Osteoblast (primary cell): ENCODE measurements around the gene PTGER4. TPM values are rescaled to one million over a fixed set of nuclear protein-coding genes. Genes with fewer than 3 reads are reported as not detected.
A peak's percentile ranks its signal among the peaks of the same experiment; 100 is the strongest.
"Not testable (repeated sequence)": the region's sequence is repeated elsewhere in the genome, so short reads cannot be mapped to it uniquely, and the experiment has no call there.

Experiments used
- DNase-seq: peaks from one replicate; pipeline ENCODE4 v3.0.0; 2011; ENCODE audit warnings: low spot score, mixed read lengths; ENCODE audit not compliant: insufficient read length; ENCODE audit errors: missing footprints
- H2AFZ ChIP-seq: 2 replicates; pipeline ENCODE4 v1.6.0; 2011; ENCODE audit warnings: mild to moderate bottlenecking, low read length
- H3K27ac ChIP-seq: 2 replicates; pipeline ENCODE4 v1.5.1; 2011; ENCODE audit warnings: mild to moderate bottlenecking, low read depth, low read length, moderate library complexity
- H3K27me3 ChIP-seq: 2 replicates; pipeline ENCODE4 v1.6.0; 2012; ENCODE audit warnings: mild to moderate bottlenecking, control low read depth, inconsistent platforms, low read length, moderate library complexity; ENCODE audit not compliant: insufficient read depth
- H3K36me3 ChIP-seq: 2 replicates; pipeline ENCODE4 v1.5.1; 2011; ENCODE audit warnings: mild to moderate bottlenecking, low read length, control low read depth, moderate library complexity; ENCODE audit not compliant: insufficient read depth
- H3K4me1 ChIP-seq: 2 replicates; pipeline ENCODE4 v1.5.1; 2011; ENCODE audit warnings: mild to moderate bottlenecking, low read length, control low read depth, moderate library complexity; ENCODE audit not compliant: insufficient read depth
- H3K4me2 ChIP-seq: 2 replicates; pipeline ENCODE4 v1.6.0; 2011; ENCODE audit warnings: mild to moderate bottlenecking, low read length; ENCODE audit not compliant: insufficient read depth
- H3K4me3 ChIP-seq: fragments of 200-600 bp; sonication (generic); 3 replicates; pipeline ENCODE4 v1.5.1; 2012; ENCODE audit warnings: mild to moderate bottlenecking, low read length, inconsistent platforms; ENCODE audit not compliant: insufficient read depth
- H3K79me2 ChIP-seq: 2 replicates; pipeline ENCODE4 v1.6.0; 2012; ENCODE audit warnings: mild to moderate bottlenecking, low read length, control low read depth, inconsistent platforms; ENCODE audit not compliant: insufficient read depth
- H3K9me3 ChIP-seq: 2 replicates; pipeline ENCODE4 v1.5.1; 2011; ENCODE audit warnings: low read depth, low read length, control low read depth
- H4K20me1 ChIP-seq: 2 replicates; pipeline ENCODE4 v1.6.0; 2012; ENCODE audit warnings: mild to moderate bottlenecking, low read length, control low read depth; ENCODE audit not compliant: insufficient read depth
- total RNA-seq: library from RNA; depleted of rRNA; stranded (reverse); fragments of >200 nt; gene quantifications from 2 replicates; pipeline ENCODE4 v1.2.3, GENCODE V29; 2012
- TF ChIP-seq, protein P1 (sequence below): IDR thresholded peaks from 2 replicates; pipeline ENCODE4 v1.5.1; 2011; ENCODE audit warnings: mild to moderate bottlenecking, low read depth, low read length, moderate library complexity; ENCODE audit errors: extremely low read depth

Gene PTGER4
- total RNA-seq, 1 donor: 15.2 TPM

DNA sequence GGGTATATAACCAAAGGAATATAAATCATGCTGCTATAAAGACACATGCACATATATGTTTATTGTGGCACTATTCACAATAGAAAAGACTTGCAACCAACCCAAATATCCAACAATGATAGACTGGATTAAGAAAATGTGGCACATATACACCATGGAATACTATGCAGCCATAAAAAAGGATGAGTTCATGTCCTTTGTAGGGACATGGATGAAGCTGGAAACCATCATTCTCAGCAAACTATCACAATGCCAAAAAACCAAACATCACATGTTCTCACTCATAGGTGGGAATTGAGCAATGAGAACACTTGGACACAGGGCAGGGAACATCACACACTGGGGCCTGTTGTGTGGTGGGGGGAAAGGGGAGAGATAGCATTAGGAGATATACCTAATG is 30.9 kb downstream of the PTGER4 start:
- H3K79me2 ChIP-seq, DNase-seq, H4K20me1 ChIP-seq, H3K27me3 ChIP-seq, H3K4me1 ChIP-seq, H3K4me3 ChIP-seq, H3K36me3 ChIP-seq, H3K4me2 ChIP-seq, H3K27ac ChIP-seq, H3K9me3 ChIP-seq, H2AFZ ChIP-seq: not testable (repeated sequence)

DNA sequence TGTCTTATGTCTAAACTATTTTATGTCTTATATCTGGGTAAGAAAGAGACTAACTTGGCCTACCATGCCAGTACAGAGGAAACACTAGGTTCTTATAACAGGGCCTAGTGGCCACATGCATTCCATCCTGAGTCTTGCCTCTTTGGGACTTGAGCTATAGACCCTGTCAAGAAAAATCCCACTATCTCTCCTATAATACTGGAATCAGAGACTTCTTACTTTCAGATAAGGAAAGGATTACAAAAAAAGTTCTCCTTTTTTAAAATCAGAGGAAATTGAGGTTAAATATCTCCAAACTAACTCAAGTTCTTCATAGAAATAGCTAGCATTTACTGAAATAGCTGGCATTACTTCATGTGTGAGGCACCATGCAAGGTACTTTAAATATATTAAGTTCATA is 34.3 kb downstream of the PTGER4 start:
- H3K27ac ChIP-seq: no peak overlapping the region
- no peaks in the 10 kb centered on the region for H3K27me3 ChIP-seq
- H3K9me3 ChIP-seq: no peaks in the 10 kb centered on the region
- H3K79me2 ChIP-seq: no peaks in the 10 kb centered on the region
- no peak overlapping the region for H3K4me3 ChIP-seq
- no peaks in the 10 kb centered on the region for H3K36me3 ChIP-seq
- no peak overlapping the region for H2AFZ ChIP-seq
- TF ChIP-seq, protein P1, sequence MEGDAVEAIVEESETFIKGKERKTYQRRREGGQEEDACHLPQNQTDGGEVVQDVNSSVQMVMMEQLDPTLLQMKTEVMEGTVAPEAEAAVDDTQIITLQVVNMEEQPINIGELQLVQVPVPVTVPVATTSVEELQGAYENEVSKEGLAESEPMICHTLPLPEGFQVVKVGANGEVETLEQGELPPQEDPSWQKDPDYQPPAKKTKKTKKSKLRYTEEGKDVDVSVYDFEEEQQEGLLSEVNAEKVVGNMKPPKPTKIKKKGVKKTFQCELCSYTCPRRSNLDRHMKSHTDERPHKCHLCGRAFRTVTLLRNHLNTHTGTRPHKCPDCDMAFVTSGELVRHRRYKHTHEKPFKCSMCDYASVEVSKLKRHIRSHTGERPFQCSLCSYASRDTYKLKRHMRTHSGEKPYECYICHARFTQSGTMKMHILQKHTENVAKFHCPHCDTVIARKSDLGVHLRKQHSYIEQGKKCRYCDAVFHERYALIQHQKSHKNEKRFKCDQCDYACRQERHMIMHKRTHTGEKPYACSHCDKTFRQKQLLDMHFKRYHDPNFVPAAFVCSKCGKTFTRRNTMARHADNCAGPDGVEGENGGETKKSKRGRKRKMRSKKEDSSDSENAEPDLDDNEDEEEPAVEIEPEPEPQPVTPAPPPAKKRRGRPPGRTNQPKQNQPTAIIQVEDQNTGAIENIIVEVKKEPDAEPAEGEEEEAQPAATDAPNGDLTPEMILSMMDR: no peak
- no peak for DNase-seq
- no peaks in the 10 kb centered on the region for H4K20me1 ChIP-seq
- H3K4me1 ChIP-seq: no peaks in the 10 kb centered on the region
- H3K4me2 ChIP-seq: no peak overlapping the region

DNA sequence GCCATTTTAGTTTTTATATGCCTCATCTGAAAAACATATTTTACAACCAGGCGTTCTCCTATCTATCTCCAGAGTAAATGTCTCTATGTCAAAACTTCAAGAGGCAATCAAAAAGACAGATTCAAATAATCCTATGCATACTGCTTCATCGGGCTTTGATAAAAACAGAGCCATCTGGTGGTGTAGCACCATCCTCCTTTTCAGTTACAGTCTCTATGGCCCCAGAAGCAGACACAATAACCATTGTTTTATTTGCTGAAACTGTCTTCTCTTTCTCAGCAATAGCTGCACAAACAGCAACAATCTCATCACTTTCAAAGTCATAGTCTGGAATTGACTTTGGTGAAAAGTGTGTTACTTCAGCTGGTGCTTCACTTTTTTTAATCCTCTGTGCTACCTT is 36.3 kb downstream of the PTGER4 start:
- H3K79me2 ChIP-seq: no peaks in the 10 kb centered on the region
- no peaks in the 10 kb centered on the region for H3K27me3 ChIP-seq
- no peak overlapping the region for H3K4me2 ChIP-seq
- H2AFZ ChIP-seq: no peak overlapping the region
- TF ChIP-seq, protein P1: peak; percentile 27
- DNase-seq: peak; percentile 85
- no peaks in the 10 kb centered on the region for H3K36me3 ChIP-seq
- no peaks in the 10 kb centered on the region for H3K9me3 ChIP-seq
- no peak overlapping the region for H3K27ac ChIP-seq
- no peak overlapping the region for H3K4me3 ChIP-seq
- no peaks in the 10 kb centered on the region for H4K20me1 ChIP-seq
- no peaks in the 10 kb centered on the region for H3K4me1 ChIP-seq

DNA sequence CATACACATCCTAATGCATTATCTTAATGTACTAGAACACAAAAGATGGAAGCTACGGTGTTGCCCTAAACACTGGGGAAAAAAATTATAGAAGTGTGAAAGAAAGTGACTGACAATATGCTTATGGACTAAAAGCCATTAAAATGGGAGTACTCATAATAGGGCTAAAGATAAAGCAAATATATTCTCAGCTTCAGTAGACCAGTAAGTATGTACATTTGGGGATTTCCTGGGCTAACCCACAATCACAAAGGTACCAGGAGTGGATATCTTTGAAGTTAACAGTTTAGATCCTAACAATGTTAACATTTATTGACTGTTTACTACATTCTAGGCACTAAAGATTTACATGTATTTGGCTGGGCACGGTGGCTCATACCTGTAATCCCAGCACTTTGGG is 36.9 kb downstream of the PTGER4 start:
- no peak for DNase-seq
- Histone ChIP-seq H3K27me3 (no peaks in the 10 kb centered on the region), H3K79me2 (no peaks in the 10 kb centered on the region), H3K4me2 (no peak overlapping the region), H3K36me3 (no peaks in the 10 kb centered on the region), H3K9me3 (no peaks in the 10 kb centered on the region), H2AFZ (no peak overlapping the region), H3K27ac (no peak overlapping the region), H3K4me3 (no peak overlapping the region), H4K20me1 (no peaks in the 10 kb centered on the region), H3K4me1 (no peaks in the 10 kb centered on the region)
- TF ChIP-seq, protein P1: no peak
